ENCODE results near the gene RASIP1. TPM values are rescaled to one million over a fixed set of nuclear protein-coding genes. Genes with fewer than 3 reads are reported as not detected.
A peak's percentile ranks its signal among the peaks of the same experiment; 100 is the strongest.

The RASIP1 gene
- total RNA-seq, 1 donor from 2014 or later: 2.1 TPM

- H3K9me3 Mint-ChIP-seq: peaks cover 6% of the 10 kb centered on the region
- DNase-seq (ENCODE audit: low spot score in 2 of 2, unreplicated experiment in 2 of 2): no peak
- H3K36me3 Mint-ChIP-seq: peaks cover 2% of the 10 kb centered on the region
- H3K27ac Mint-ChIP-seq: no peak overlapping the region
- peaks cover 4% of the 10 kb centered on the region for H3K4me1 Mint-ChIP-seq
- TF ChIP-seq CTCF (IDR thresholded peaks at IDR 0.05; ENCODE audit: unreplicated experiment): no peak
- peaks cover 2% of the 10 kb centered on the region for H3K27me3 Mint-ChIP-seq (ENCODE audit: low read depth)
- H3K4me3 Mint-ChIP-seq: no peak overlapping the region
These were observed 9.0 kb downstream of the RASIP1 start for GRCh38 chr19:48731452-48731851.

- H3K27me3 Mint-ChIP-seq (ENCODE audit: low read depth): peaks cover 2% of the 10 kb centered on the region
- no peak for DNase-seq (ENCODE audit: low spot score in 2 of 2, unreplicated experiment in 2 of 2)
- no peak overlapping the region for H3K27ac Mint-ChIP-seq
- H3K4me3 Mint-ChIP-seq: no peak overlapping the region
- H3K9me3 Mint-ChIP-seq: peaks cover 6% of the 10 kb centered on the region
- H3K4me1 Mint-ChIP-seq: peaks cover 7% of the 10 kb centered on the region
- TF ChIP-seq CTCF (IDR thresholded peaks at IDR 0.05; ENCODE audit: unreplicated experiment): no peak
- peaks cover 5% of the 10 kb centered on the region for H3K36me3 Mint-ChIP-seq
These were observed 11.3 kb downstream of the RASIP1 start for GRCh38 chr19:48728911-48729664.

- H3K4me3 Mint-ChIP-seq: no peak overlapping the region
- H3K4me1 Mint-ChIP-seq: peaks cover 7% of the 10 kb centered on the region
- no peak overlapping the region for H3K27ac Mint-ChIP-seq
- TF ChIP-seq CTCF (IDR thresholded peaks at IDR 0.05; ENCODE audit: unreplicated experiment): no peak
- peaks cover 4% of the 10 kb centered on the region for H3K9me3 Mint-ChIP-seq
- H3K36me3 Mint-ChIP-seq: peaks cover 3% of the 10 kb centered on the region
- peaks cover 2% of the 10 kb centered on the region for H3K27me3 Mint-ChIP-seq (ENCODE audit: low read depth)
- DNase-seq (ENCODE audit: low spot score in 2 of 2, unreplicated experiment in 2 of 2): no peak
These were observed 13.9 kb downstream of the RASIP1 start for GRCh38 chr19:48726556-48726955.

GRCh38 chr19:48724796-48725753 is 15.3 kb downstream of the RASIP1 start:
- DNase-seq (ENCODE audit: low spot score in 2 of 2, unreplicated experiment in 2 of 2): peak in 1 of 2 experiments; percentile 57
- peaks cover 15% of the 10 kb centered on the region for H3K4me1 Mint-ChIP-seq
- H3K9me3 Mint-ChIP-seq: no peaks in the 10 kb centered on the region
- H3K36me3 Mint-ChIP-seq: peaks cover 3% of the 10 kb centered on the region
- H3K4me3 Mint-ChIP-seq: peak overlapping the region; percentile 10
- H3K27me3 Mint-ChIP-seq (ENCODE audit: low read depth): no peaks in the 10 kb centered on the region
- TF ChIP-seq CTCF (IDR thresholded peaks at IDR 0.05; ENCODE audit: unreplicated experiment): no peak
- peak overlapping the region; percentile 91 for H3K27ac Mint-ChIP-seq

- Mint-ChIP-seq H3K27me3 (ENCODE audit: low read depth) (no peaks in the 10 kb centered on the region), H3K9me3 (no peaks in the 10 kb centered on the region), H3K27ac (no peak overlapping the region), H3K4me1 (peaks cover 23% of the 10 kb centered on the region), H3K4me3 (no peak overlapping the region), H3K36me3 (peaks cover 3% of the 10 kb centered on the region)
- DNase-seq (ENCODE audit: low spot score in 2 of 2, unreplicated experiment in 2 of 2): no peak
- TF ChIP-seq CTCF (IDR thresholded peaks at IDR 0.05; ENCODE audit: unreplicated experiment): no peak
These were observed 18.2 kb downstream of the RASIP1 start for GRCh38 chr19:48722196-48722708.
